ENCODE results near the gene SLC22A3. TPM values are rescaled to one million over a fixed set of nuclear protein-coding genes. Genes with fewer than 3 reads are reported as not detected.

The SLC22A3 gene
- total RNA-seq, 3 donors from 2014 or later, result 1.4 to 7.3 (median 1.6) TPM

DNA sequence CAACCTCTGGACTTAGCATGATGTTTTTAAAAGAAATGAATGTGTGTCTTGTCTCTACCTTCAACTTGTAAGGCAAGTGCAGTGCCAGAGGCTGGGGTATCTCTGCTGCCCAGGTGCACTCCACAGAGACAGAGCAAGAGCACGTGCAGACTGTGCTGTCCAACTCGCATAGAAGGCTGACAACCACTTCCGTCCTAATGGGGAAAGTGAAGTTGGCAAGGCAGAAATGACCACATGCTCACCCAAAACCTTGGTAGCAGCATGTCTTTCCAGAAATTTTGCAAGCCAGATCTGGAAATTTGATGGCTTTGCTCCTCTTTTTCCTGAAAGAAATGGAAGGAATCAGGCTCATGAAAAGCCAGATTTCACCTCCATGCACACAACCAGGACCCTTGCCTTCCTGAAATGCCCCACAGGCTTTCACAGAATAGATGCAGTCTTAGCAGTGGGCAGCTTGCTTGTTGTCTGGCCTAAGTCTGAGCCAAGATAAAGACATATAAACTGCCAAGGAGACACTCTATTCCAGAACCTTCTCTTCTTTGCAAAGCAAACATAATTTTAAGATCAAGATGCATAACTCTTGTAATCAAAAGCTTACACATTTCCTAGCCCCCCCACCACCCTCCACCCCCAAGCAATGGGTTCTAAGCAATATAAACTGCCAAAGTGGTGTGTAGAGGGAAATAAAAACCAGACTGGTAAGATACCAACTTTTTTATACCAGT is 26.8 kb downstream of the SLC22A3 start:
- TF ChIP-seq, protein P1, sequence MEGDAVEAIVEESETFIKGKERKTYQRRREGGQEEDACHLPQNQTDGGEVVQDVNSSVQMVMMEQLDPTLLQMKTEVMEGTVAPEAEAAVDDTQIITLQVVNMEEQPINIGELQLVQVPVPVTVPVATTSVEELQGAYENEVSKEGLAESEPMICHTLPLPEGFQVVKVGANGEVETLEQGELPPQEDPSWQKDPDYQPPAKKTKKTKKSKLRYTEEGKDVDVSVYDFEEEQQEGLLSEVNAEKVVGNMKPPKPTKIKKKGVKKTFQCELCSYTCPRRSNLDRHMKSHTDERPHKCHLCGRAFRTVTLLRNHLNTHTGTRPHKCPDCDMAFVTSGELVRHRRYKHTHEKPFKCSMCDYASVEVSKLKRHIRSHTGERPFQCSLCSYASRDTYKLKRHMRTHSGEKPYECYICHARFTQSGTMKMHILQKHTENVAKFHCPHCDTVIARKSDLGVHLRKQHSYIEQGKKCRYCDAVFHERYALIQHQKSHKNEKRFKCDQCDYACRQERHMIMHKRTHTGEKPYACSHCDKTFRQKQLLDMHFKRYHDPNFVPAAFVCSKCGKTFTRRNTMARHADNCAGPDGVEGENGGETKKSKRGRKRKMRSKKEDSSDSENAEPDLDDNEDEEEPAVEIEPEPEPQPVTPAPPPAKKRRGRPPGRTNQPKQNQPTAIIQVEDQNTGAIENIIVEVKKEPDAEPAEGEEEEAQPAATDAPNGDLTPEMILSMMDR (IDR thresholded peaks at IDR 0.05), result no peak
- ATAC-seq, result no peak
- Histone ChIP-seq H3K4me3 (no peak overlapping the region), H3K9me3 (peaks cover under 1% of the 10 kb centered on the region), H3K36me3 (ENCODE audit: low read depth) (no peaks in the 10 kb centered on the region), H3K4me1 (ENCODE audit: low read depth) (no peaks in the 10 kb centered on the region)
- intact Hi-C loops (cut with DNase I, micrococcal nuclease), result no loop called here
- DNase-seq, result no peak

DNA sequence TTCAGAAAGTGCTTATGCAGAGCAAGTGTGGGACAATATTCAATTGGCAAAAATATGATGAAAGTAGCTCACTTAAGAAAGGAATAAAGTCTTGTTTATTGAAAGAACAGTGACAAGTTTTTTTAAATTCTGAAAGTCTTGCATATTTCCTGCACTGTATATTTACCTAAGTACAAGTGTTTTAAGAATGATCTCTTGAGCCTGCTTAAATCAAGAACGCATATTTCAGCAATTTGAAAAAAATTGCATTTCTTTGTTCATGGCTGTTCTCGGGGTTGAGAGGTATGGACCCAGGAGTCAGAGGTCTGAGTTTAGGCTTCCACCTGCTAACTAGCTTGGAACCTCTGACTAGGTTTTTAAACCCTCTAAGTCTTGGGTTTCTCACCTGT is 27.4 kb downstream of the SLC22A3 start:
- no peak overlapping the region for H3K4me3 ChIP-seq
- no peaks in the 10 kb centered on the region for H3K9me3 ChIP-seq
- ATAC-seq, result no peak
- no peaks in the 10 kb centered on the region for H3K4me1 ChIP-seq (ENCODE audit: low read depth)
- TF ChIP-seq, protein P1 (IDR thresholded peaks at IDR 0.05), result no peak
- intact Hi-C loops (cut with DNase I, micrococcal nuclease), result no loop called here
- H3K36me3 ChIP-seq (ENCODE audit: low read depth), result no peaks in the 10 kb centered on the region
- DNase-seq, result no peak

DNA sequence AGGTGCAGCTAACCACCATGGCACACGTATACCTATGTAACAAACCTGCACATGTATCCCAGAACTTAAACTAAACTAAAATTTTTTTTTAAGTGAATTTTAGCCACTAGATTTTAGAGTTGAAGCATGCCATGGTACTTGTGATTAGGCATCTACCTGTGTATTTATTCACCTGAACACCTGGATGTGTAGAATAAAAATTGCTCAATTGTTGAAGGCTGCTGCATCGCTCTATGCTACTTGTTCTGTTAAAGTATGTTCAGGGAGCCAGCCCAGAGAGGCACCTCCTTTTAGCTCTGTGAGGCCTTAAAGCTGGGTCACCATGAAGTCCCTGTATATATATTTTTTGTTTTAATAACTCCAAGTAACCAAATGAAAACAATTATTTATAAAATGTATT is 28.3 kb downstream of the SLC22A3 start:
- TF ChIP-seq, protein P1 (IDR thresholded peaks at IDR 0.05), result no peak
- DNase-seq (no peak), ATAC-seq (no peak)
- H3K36me3 ChIP-seq (ENCODE audit: low read depth), result no peaks in the 10 kb centered on the region
- H3K9me3 ChIP-seq, result no peaks in the 10 kb centered on the region
- H3K4me1 ChIP-seq (ENCODE audit: low read depth), result no peaks in the 10 kb centered on the region
- no peak overlapping the region for H3K4me3 ChIP-seq
- intact Hi-C loops (cut with DNase I, micrococcal nuclease), result no loop called here

DNA sequence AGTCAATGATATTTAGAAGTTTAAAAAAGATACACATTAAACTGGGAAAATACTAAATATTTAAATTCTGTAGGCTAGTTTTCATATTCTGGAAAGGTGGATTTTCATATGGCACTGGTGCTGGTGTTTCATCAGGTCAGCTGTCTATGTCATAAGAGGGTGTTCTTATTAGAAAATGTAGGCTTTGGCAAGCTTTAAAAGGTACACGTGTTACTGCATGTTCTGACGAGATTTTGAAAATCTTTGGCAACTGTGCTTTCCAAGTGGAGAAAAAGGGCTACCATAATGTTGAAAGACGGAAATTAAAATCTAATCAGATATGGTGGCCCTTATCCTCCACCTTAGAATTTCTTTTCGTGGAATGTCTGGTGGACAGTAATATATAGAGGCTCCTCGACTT is 30.0 kb downstream of the SLC22A3 start:
- TF ChIP-seq, protein P1 (IDR thresholded peaks at IDR 0.05), result no peak
- Histone ChIP-seq H3K4me1 (ENCODE audit: low read depth) (no peaks in the 10 kb centered on the region), H3K36me3 (ENCODE audit: low read depth) (no peaks in the 10 kb centered on the region), H3K4me3 (no peak overlapping the region), H3K9me3 (peaks cover 3% of the 10 kb centered on the region)
- ATAC-seq (no peak), DNase-seq (no peak)
- intact Hi-C loops (cut with DNase I, micrococcal nuclease), result no loop called here

DNA sequence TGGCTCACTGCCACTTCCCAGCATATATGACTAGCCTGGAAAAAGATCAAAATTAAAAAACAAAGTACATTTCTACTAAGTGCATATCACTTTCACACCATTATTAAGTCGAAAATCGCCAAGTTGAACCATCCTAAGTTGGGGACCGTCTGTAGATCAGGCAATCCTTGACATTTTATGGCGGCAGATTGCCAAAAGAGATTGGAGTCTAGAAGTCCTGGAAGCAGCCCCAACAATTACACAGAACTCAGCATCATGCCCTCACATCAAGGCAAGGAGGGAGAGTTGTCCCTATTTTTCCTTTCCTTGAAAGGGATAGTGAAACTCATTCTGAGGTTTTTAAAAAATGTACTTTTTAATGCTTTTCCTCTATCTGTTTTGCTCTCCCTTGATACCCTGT is 30.7 kb downstream of the SLC22A3 start:
- H3K9me3 ChIP-seq, result peaks cover 3% of the 10 kb centered on the region
- TF ChIP-seq, protein P1 (IDR thresholded peaks at IDR 0.05), result no peak
- DNase-seq (no peak), ATAC-seq (no peak)
- no peaks in the 10 kb centered on the region for H3K4me1 ChIP-seq (ENCODE audit: low read depth)
- no peaks in the 10 kb centered on the region for H3K36me3 ChIP-seq (ENCODE audit: low read depth)
- intact Hi-C loops (cut with DNase I, micrococcal nuclease), result no loop called here
- H3K4me3 ChIP-seq, result no peak overlapping the region

DNA sequence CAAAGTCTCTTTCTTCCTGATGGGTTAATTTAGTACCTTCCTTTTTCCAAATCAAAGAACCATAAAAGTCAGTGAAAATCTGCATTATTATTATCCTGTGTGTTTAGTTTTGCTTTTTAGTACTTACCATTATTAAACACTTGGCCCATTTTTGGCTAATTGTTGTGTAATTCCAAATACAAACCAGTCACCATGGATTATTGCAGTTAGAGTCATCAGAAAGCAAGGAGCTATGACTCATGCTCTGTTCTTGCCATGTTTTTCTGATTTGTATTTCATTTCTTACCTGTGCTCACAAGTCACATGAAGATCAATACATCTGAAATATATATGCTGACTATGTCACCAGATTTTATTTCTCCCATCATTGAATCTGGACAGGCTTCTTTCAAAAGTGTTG is 31.3 kb downstream of the SLC22A3 start:
- ATAC-seq (no peak), DNase-seq (no peak)
- TF ChIP-seq, protein P1 (IDR thresholded peaks at IDR 0.05), result no peak
- Histone ChIP-seq H3K9me3 (peaks cover 3% of the 10 kb centered on the region), H3K4me1 (ENCODE audit: low read depth) (no peaks in the 10 kb centered on the region), H3K4me3 (no peak overlapping the region), H3K36me3 (ENCODE audit: low read depth) (no peaks in the 10 kb centered on the region)
- intact Hi-C loops (cut with DNase I, micrococcal nuclease), result no loop called here
